C4-2B (cell line): ENCODE data around the gene ATP6V1G2.

Source experiments
- CTCF ChIP-seq: fragments of 450-650 bp; conservative IDR thresholded peaks from 2 replicates; pipeline ENCODE4 v1.5.1; 2017; ENCODE audit warnings: mild to moderate bottlenecking
- ZFX ChIP-seq: fragments of 450-650 bp; IDR thresholded peaks from 2 replicates; pipeline ENCODE4 v1.6.1; 2017

GRCh38 chr6:31544676-31545075 lies 1.7 kb downstream of the ATP6V1G2 start:
- TF ChIP-seq CTCF (no peak), ZFX (no peak)
